ENCODE results near the gene SLC25A42.

DNA sequence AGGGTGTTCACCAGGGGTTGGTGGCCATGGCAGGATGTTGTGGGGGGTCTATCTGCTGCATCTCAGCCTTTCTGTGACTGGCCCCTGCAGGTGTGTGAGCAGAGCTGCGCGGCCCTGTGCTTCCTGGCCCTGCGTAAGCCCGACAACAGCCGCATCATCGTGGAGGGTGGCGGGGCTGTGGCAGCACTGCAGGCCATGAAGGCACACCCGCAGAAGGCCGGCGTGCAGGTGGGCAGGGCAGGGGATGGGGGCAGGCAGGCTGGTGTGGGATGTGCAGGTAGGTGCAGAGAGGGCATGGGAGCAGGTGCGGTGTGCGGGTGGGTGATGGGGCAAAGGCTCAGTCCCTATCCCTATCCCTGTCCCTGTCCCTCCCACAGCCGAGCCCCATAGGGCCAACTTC, 8.1 kb upstream of the SLC25A42 start:
- TF ChIP-seq EZH2 (IDR thresholded peaks at IDR 0.05; ENCODE audit: insufficient read depth, poor library complexity, severe bottlenecking) (no peak), EZH2phosphoT487 (IDR thresholded peaks at IDR 0.05; ENCODE audit: insufficient read depth, low read depth) (no peak)

Measured in GM23248 (cell line).